ENCODE measurements around the gene KREMEN1.

- TF ChIP-seq CTCF (conservative IDR thresholded peaks at IDR 0.05; ENCODE audit: low read depth, low read length) (no peak), EZH2phosphoT487 (IDR thresholded peaks at IDR 0.05; ENCODE audit: borderline replicate concordance, low read length) (no peak)
Observed at GRCh38 chr22:29078036-29078868, 5.4 kb downstream of the KREMEN1 start.

Measured in PC-3 (cell line).